NB4 (cell line): ENCODE measurements around the gene PDXK.

Experiments
- DNase-seq: peaks from one replicate; pipeline ENCODE4 v3.0.0; 2010; ENCODE audit warnings: low read depth
- H3K4me3 ChIP-seq: one replicate; pipeline ENCODE4 v1.5.1; 2011; ENCODE audit warnings: mild to moderate bottlenecking, low read depth, low read length, moderate library complexity
- MYC ChIP-seq: IDR thresholded peaks from 2 replicates; pipeline ENCODE4 v1.6.1; 2011; ENCODE audit warnings: low read depth, low read length
- POLR2A ChIP-seq: IDR thresholded peaks from 2 replicates; pipeline ENCODE4 v1.6.1; 2011; ENCODE audit warnings: mild to moderate bottlenecking; ENCODE audit not compliant: insufficient read length; ENCODE audit errors: extremely low read depth
- TF ChIP-seq, protein P1 (sequence below): IDR thresholded peaks from 2 replicates; pipeline ENCODE4 v1.6.1; 2011; ENCODE audit warnings: low read depth, low read length
- TF ChIP-seq, protein P2 (sequence below): IDR thresholded peaks from one replicate; pipeline ENCODE4 v1.5.1; 2012; ENCODE audit warnings: low read depth, low read length

The PDXK gene

DNA sequence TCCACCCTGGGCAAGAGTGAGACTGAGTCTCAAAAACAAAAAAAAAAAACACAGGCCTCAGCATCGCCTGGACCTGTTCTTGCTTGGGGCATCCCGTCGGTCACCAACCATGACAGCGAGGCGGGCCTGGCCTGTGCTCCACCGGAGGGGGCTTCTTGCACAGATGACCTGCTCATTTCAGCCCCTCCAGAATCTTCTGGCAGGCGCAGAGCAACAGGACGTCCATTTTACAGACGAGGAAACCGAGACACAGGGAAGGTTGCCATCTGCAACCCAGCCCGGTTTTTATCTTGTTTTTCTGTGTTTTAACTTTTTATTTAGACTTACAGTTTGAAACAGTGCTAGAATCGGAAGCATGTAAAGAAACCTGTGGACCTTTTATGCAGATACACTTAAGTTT is 56.3 kb downstream of the PDXK start:
- TF ChIP-seq, protein P1, sequence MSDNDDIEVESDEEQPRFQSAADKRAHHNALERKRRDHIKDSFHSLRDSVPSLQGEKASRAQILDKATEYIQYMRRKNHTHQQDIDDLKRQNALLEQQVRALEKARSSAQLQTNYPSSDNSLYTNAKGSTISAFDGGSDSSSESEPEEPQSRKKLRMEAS: no peak
- TF ChIP-seq, protein P2, sequence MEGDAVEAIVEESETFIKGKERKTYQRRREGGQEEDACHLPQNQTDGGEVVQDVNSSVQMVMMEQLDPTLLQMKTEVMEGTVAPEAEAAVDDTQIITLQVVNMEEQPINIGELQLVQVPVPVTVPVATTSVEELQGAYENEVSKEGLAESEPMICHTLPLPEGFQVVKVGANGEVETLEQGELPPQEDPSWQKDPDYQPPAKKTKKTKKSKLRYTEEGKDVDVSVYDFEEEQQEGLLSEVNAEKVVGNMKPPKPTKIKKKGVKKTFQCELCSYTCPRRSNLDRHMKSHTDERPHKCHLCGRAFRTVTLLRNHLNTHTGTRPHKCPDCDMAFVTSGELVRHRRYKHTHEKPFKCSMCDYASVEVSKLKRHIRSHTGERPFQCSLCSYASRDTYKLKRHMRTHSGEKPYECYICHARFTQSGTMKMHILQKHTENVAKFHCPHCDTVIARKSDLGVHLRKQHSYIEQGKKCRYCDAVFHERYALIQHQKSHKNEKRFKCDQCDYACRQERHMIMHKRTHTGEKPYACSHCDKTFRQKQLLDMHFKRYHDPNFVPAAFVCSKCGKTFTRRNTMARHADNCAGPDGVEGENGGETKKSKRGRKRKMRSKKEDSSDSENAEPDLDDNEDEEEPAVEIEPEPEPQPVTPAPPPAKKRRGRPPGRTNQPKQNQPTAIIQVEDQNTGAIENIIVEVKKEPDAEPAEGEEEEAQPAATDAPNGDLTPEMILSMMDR: no peak
- TF ChIP-seq MYC (no peak), POLR2A (no peak)
- no peak for DNase-seq
- peak overlapping the region; percentile 67 for H3K4me3 ChIP-seq

DNA sequence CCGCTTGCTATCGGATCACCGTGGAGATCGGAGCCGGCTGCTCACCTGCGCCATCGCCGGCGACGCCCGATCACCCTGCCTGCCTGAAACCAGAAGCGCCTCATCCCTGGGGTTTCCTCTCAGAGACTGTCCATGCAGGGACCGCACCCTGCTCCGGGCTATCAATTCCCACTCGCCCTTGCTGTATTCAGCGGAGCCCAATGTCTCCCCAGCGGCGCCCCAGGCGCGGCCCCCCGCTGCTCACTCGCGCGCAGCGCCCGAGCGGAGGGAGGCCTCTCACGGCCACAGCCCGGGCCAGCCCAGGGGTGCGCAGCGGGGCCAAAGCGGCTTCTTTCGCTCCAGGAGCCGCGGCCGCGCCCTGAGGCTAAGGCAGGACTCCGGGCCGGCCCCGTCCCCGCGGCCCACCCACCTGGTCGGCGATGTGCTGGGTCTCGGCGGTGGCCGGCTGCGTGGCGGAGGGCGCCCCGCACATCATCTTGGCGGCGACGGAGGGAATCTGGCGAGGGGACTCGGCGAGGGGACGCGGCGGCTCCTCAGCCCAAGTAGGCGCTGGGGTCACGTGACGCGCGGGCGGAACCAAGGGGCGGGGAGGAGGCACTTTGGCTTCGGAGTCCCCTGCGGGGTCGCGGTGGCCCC is 57.0 kb downstream of the PDXK start, which contains the start of gene CSTB:
Gene CSTB, minus strand, starts transcription at position 514 of the 636 bp plus-strand sequence. Its CDS starts 39 bp downstream, at position 475.
- peak; percentile 85 for DNase-seq
- H3K4me3 ChIP-seq: peak within 1 kb of the TSS; percentile 67
- TF ChIP-seq POLR2A: peak; percentile 65
- no peak; the same call in 1 of the 2 replicates for TF ChIP-seq MYC
- TF ChIP-seq, protein P2: no peak
- TF ChIP-seq, protein P1: peak; percentile 82

DNA sequence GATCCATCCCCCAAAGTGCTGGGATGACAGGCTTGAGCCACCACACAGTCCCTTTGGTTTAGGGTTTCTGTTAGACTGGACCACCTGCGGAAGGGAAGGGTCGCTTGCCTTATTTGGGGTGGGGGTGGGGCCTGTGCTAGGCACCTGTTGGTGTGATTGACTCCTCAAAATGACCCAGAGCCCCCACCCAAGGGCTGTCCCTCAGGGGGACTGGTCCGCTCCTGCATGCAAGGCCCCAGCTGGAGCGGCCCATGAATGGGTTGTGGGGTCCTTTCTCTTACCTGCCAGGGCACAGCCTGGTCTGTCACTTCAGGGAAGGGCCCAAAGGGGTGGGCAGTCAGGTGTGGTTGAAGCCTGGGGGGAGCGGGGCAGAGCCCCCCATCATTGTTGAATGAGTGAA is 59.0 kb downstream of the PDXK start:
- TF ChIP-seq, protein P2: no peak
- TF ChIP-seq MYC: no peak
- TF ChIP-seq, protein P1: no peak
- no peak for TF ChIP-seq POLR2A
- H3K4me3 ChIP-seq: no peak overlapping the region
- DNase-seq: no peak

DNA sequence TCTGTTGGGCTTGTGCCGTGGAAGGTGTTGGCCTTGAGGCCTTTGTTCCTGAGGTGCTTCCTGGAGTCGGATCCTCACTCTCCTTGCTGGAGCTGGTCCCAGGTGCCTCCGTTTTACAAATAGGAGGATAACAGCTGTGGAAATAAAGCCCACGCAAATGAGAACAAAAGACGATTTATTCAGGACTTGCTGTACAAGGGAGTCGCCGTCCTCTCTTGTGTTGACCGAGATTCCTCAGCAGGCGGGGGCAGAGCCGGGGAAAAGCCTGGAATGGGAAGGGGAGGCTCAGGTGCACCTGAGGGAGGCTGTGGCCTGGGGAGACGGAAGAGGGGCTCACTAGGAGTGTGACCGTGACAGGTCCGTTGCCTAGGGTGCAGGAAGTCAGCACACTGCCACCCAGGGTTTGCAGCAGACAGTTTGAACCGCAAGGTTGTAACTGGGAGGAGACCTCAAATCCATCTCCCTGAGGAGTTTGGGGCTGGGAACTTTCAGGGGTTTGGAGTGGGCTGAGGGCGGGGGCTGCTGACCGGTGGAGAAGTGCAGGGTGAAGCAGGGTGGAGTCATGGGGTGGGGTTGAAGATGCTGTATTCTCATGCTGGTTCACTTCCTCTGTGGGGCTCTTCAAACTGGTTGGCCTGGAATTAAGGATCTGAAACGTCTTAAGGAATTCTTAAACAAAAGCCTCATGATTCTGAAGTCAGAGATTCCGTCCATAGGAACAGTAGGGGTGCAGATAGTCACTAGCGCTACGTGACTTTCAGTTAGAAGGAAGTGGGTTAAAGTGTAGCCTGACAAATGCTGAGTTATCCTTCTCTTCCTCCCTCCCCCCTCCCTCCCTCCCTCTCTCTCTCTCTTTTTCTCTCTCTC is 59.8 kb downstream of the PDXK start:
- no peak overlapping the region for H3K4me3 ChIP-seq
- TF ChIP-seq POLR2A (no peak), MYC (no peak)
- TF ChIP-seq, protein P2: no peak
- peak; percentile 66 for DNase-seq

DNA sequence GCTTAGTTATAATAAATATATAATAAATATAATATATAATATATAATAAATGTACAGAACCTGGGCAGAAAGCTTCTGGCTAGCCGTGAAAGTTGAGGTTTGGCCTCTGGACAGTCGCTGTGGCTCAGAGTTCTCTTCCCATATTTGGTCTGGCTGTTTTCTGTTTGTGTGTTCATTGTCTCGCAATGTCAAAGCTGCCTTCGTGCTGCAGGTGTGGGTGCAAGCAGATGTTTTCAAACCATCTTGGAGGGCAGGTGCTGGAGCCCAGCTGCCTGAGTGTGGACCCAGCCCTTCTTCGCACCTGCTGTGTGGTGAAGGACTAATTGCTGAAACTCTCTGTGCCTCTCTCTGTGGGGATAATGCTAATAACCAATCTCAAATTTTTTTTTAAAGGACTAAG is 60.7 kb downstream of the PDXK start:
- TF ChIP-seq POLR2A (no peak), MYC (no peak)
- TF ChIP-seq, protein P2: no peak
- TF ChIP-seq, protein P1: no peak
- no peak overlapping the region for H3K4me3 ChIP-seq
- DNase-seq: no peak
